Limb (tissue), 2 donors: ENCODE measurements around the gene LSM12.

ENCODE experiments used
- DNase-seq, 2 donors: peaks; one replicate each; pipeline ENCODE4 v3.0.0-alpha.2; 2016; ENCODE audit errors: extremely low spot score in 2 of 2

Gene LSM12

DNA sequence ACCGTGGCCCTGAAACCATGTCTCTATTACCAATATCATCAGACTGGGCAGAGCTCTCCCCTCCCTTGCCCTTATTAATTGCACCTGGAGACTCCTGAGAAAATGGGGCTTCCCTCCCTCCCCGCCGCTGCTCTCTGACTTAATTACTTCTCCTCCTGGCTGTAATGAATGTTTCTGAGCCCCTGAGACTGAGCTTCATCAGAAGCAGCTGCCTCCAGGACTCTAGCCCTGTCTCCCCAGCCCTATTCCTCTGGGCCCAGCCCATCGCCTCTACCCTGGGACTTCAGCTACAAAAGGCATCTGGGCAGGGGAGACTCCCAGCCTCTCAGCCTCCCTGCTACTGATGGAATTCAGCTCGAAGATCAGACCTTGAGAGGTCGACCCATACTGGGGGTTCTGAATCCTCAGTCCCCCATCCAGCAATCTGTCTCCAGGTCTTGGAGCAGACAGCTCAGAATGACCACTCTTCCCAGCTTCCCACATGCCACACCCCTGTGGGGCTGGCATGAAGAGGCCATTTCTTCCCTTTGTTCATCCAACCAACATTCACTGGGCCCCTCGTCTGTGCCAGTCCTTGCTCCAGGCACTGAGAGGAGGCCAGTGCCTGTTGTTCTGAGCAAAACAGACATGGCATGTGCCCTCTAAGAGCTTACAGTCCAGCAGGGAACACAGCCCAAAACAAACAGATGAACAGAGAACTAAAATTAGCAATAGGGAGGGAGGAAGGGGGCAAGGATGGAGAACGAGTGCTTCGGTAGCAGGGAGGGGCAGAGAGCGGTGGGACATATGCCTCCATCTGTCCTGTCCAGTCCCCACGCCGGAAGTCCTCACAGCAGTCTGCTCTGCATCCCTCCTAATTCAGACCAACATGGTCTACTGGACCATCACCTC is 79.1 kb downstream of the LSM12 start:
- DNase-seq: no peak

DNA sequence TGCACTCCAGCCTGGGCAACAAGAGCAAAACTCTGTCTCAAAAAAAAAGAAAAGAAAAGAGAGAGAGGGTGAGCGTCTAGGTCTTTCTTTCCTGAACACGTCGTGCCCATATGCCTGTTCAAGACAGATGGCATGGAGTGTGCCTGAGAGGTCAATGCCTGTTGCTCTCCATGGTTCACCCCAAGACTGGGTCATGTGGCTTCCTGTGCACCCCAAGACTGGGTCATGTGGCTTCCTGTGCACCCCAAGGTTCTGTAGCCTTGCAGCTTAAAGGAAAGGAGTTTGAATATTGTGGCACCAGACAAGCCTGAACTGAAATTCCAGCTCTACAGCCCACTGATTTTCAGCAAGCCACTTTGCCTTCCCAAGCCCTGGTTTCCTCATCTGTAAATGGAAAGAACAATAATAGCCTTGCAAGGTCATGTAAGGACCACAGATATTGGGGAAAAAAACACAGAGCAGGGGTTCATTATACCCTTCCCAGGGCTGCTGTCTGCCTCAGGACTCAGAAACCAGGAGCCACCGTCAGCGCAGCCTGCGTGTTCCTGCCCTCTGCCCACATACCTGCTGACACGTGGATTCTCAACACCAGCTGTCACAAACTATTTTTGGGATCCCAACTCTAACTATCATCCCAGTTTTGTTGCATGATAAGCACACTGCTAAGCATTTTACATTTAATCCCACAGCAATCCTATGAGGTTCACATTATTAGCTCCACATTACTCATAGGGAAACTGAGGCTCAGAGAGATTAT is 80.1 kb downstream of the LSM12 start:
- no peak for DNase-seq

DNA sequence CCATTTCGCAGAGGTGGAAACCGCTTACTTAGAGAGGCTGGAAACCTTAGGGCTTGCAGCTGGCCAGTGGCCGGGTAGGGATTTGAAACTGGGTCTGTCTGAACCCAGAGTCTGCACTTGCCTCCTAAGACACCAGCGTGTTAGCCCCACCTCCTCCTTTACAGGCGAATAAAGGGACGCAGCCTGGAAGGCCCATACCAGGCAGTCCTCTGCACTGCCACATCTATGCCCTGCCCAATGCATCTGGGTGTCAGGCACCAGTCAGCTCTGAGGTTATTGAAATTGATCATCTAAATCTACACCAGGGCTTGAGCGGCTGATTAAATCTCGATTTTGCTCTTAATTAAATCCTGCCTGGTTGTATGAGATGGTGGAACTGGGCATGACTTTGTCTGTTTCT is 82.0 kb downstream of the LSM12 start:
- no peak for DNase-seq
